Hepatocyte (in vitro differentiated cells): Measurements from ENCODE around the gene ST6GALNAC2.

ENCODE experiments used
- CTCF ChIP-seq: fragments of 200-600 bp; sonication (generic); IDR thresholded peaks from 2 replicates; pipeline ENCODE4 v1.5.1; 2016; ENCODE audit warnings: antibody characterized with exemption, mild to moderate bottlenecking; ENCODE audit not compliant: poor library complexity
- EZH2 ChIP-seq: fragments of 200-600 bp; sonication (generic); IDR thresholded peaks from 2 replicates; pipeline ENCODE4 v1.6.1; 2016; ENCODE audit warnings: antibody characterized with exemption, mild to moderate bottlenecking, borderline replicate concordance
- EZH2phosphoT487 ChIP-seq: fragments of 200-600 bp; sonication (generic); IDR thresholded peaks from one replicate; pipeline ENCODE4 v1.6.1; 2018; ENCODE audit warnings: antibody characterized with exemption, mild to moderate bottlenecking, low read depth, moderate library complexity; ENCODE audit not compliant: unreplicated experiment, severe bottlenecking

GRCh38 chr17:76549215-76549518 is 36.5 kb downstream of the ST6GALNAC2 start:
- TF ChIP-seq CTCF (no peak), EZH2 (no peak), EZH2phosphoT487 (no peak)
